Kidney epithelial cell (primary cell): ENCODE results near the gene RPS6KA5. TPM values are rescaled to one million over a fixed set of nuclear protein-coding genes. Genes with fewer than 3 reads are reported as not detected.

ENCODE experiments used
- DNase-seq: peaks from one replicate; pipeline ENCODE4 v3.0.0-alpha.2; 2010; ENCODE audit warnings: low read depth
- H3K27me3 ChIP-seq: 2 replicates; pipeline ENCODE4 v1.6.0; 2011; ENCODE audit warnings: low read length; ENCODE audit not compliant: control insufficient read depth, insufficient read depth
- H3K36me3 ChIP-seq: 2 replicates; pipeline ENCODE4 v1.5.1; 2011; ENCODE audit warnings: low read length; ENCODE audit not compliant: control insufficient read depth, insufficient read depth
- H3K4me3 ChIP-seq: 2 replicates; pipeline ENCODE4 v1.5.1; 2011; ENCODE audit warnings: low read depth, mild to moderate bottlenecking, control low read depth, low read length
- CTCF ChIP-seq: IDR thresholded peaks from 2 replicates; pipeline ENCODE4 v1.5.1; 2011; ENCODE audit warnings: mild to moderate bottlenecking, moderate library complexity, low read length, control low read depth, inconsistent platforms; ENCODE audit not compliant: insufficient read depth, poor library complexity, severe bottlenecking
- total RNA-seq: library from RNA; depleted of rRNA; stranded (reverse); fragments of >200 nt; gene quantifications from 2 replicates; pipeline ENCODE4 v1.2.3, GENCODE V29; 2015

The RPS6KA5 gene
- total RNA-seq, 1 donor from 2014 or later: 3.7 TPM

GRCh38 chr14:91055016-91055415 lies 5.4 kb downstream of the RPS6KA5 start:
- Histone ChIP-seq H3K4me3 (no peak overlapping the region), H3K36me3 (no peaks in the 10 kb centered on the region), H3K27me3 (no peaks in the 10 kb centered on the region)
- DNase-seq: no peak
- no peak for TF ChIP-seq CTCF

- no peaks in the 10 kb centered on the region for H3K36me3 ChIP-seq
- H3K27me3 ChIP-seq: no peaks in the 10 kb centered on the region
- no peak for TF ChIP-seq CTCF
- H3K4me3 ChIP-seq: no peak overlapping the region
- DNase-seq: no peak
These were observed 11.8 kb downstream of the RPS6KA5 start for GRCh38 chr14:91048676-91049075.

GRCh38 chr14:91048265-91048664 lies 12.2 kb downstream of the RPS6KA5 start:
- TF ChIP-seq CTCF: no peak
- no peak for DNase-seq

GRCh38 chr14:91047174-91047753 lies 13.2 kb downstream of the RPS6KA5 start:
- TF ChIP-seq CTCF: no peak
- no peak for DNase-seq
- H3K27me3 ChIP-seq: no peaks in the 10 kb centered on the region
- H3K36me3 ChIP-seq: no peaks in the 10 kb centered on the region
- H3K4me3 ChIP-seq: no peak overlapping the region

More at GRCh38 chr14:91048265-91048664, 12.2 kb downstream of the RPS6KA5 start:
- H3K27me3 ChIP-seq: no peaks in the 10 kb centered on the region
- H3K36me3 ChIP-seq: no peaks in the 10 kb centered on the region
- no peak overlapping the region for H3K4me3 ChIP-seq

- Histone ChIP-seq H3K27me3 (no peaks in the 10 kb centered on the region), H3K4me3 (no peak overlapping the region), H3K36me3 (no peaks in the 10 kb centered on the region)
- DNase-seq: no peak
- no peak for TF ChIP-seq CTCF
These were observed 13.9 kb downstream of the RPS6KA5 start for GRCh38 chr14:91046488-91047072.

GRCh38 chr14:91041450-91041849 lies 19.0 kb downstream of the RPS6KA5 start:
- Histone ChIP-seq H3K27me3 (no peaks in the 10 kb centered on the region), H3K4me3 (no peak overlapping the region), H3K36me3 (no peaks in the 10 kb centered on the region)
- no peak for DNase-seq
- TF ChIP-seq CTCF: no peak
